RPMI7951 (cell line): Measurements from ENCODE around the gene DYSF. TPM values are rescaled to one million over a fixed set of nuclear protein-coding genes. Genes with fewer than 3 reads are reported as not detected.
A peak's percentile ranks its signal among the peaks of the same experiment; 100 is the strongest.

Experiments
- DNase-seq: peaks from one replicate; pipeline ENCODE4 v3.0.0-alpha.2; 2012; ENCODE audit warnings: low read depth
- total RNA-seq: library from RNA; depleted of rRNA; stranded (reverse); fragments of >200 nt; shearing (Covaris generic); gene quantifications from 2 replicates; pipeline ENCODE4 v1.2.3, GENCODE V29; 2014

The DYSF gene
- total RNA-seq, 1 experiment from 2014 or later, result 1.2 TPM

GRCh38 chr2:71530211-71530610 is 76.8 kb downstream of the DYSF start:
- no peak for DNase-seq

GRCh38 chr2:71530641-71531332 is 77.4 kb downstream of the DYSF start:
- peak; percentile 61 for DNase-seq

- DNase-seq, result peak; percentile 77
These were observed 78.2 kb downstream of the DYSF start for GRCh38 chr2:71531522-71532047.

GRCh38 chr2:71532327-71532726 is 79.0 kb downstream of the DYSF start:
- DNase-seq, result no peak

GRCh38 chr2:71534201-71534600 is 80.8 kb downstream of the DYSF start:
- no peak for DNase-seq

GRCh38 chr2:71534826-71535225 is 81.5 kb downstream of the DYSF start:
- no peak for DNase-seq

- DNase-seq, result no peak
These were observed 82.2 kb downstream of the DYSF start for GRCh38 chr2:71535526-71535925.

- no peak for DNase-seq
These were observed 82.9 kb downstream of the DYSF start for GRCh38 chr2:71536226-71536671.

GRCh38 chr2:71538241-71538640 is 84.9 kb downstream of the DYSF start:
- no peak for DNase-seq

GRCh38 chr2:71538656-71539265 is 85.4 kb downstream of the DYSF start:
- DNase-seq, result no peak

- no peak for DNase-seq
These were observed 87.5 kb downstream of the DYSF start for GRCh38 chr2:71540818-71541217.

- peak; percentile 24 for DNase-seq
These were observed 91.7 kb downstream of the DYSF start for GRCh38 chr2:71544919-71545571.

- DNase-seq, result peak; percentile 63
These were observed 92.4 kb downstream of the DYSF start for GRCh38 chr2:71545572-71546274.

- DNase-seq, result no peak
These were observed 92.9 kb downstream of the DYSF start for GRCh38 chr2:71546275-71546638.

GRCh38 chr2:71546777-71547281 is 93.5 kb downstream of the DYSF start:
- DNase-seq, result no peak

- DNase-seq, result no peak
These were observed 94.4 kb downstream of the DYSF start for GRCh38 chr2:71547616-71548285.

- peak; percentile 64 for DNase-seq
These were observed 95.5 kb downstream of the DYSF start for GRCh38 chr2:71548646-71549425.

- no peak for DNase-seq
These were observed 97.7 kb downstream of the DYSF start for GRCh38 chr2:71550801-71551630.

- DNase-seq, result no peak
These were observed 98.2 kb downstream of the DYSF start for GRCh38 chr2:71551631-71551915.

GRCh38 chr2:71552356-71552755 is 99.0 kb downstream of the DYSF start:
- DNase-seq, result no peak
